Immature natural killer cell (primary cell): ENCODE results near the gene NPTN. TPM values are rescaled to one million over a fixed set of nuclear protein-coding genes. Genes with fewer than 3 reads are reported as not detected.
A peak's percentile ranks its signal among the peaks of the same experiment; 100 is the strongest.
"Not testable (repeated sequence)": the region's sequence is repeated elsewhere in the genome, so short reads cannot be mapped to it uniquely, and the experiment has no call there.

Experiments
- DNase-seq, 3 donors: peaks; one replicate each; pipeline ENCODE4 v3.0.0; 2022; ENCODE audit warnings: mixed read lengths in 1 of 3
- H3K27ac Mint-ChIP-seq, 6 donors: one replicate each; pipeline ENCODE4 v1.8.0; 2020; ENCODE audit warnings: mixed read lengths in 6 of 6, mild to moderate bottlenecking in 5 of 6, inconsistent platforms in 4 of 6, moderate library complexity in 3 of 6
- H3K27me3 Mint-ChIP-seq, 3 donors: one replicate each; pipeline ENCODE4 v1.8.0; 2020 to 2021; ENCODE audit warnings: low read depth in 3 of 3, mild to moderate bottlenecking in 3 of 3, mixed read lengths in 3 of 3, moderate library complexity in 3 of 3, inconsistent platforms in 1 of 3
- H3K36me3 Mint-ChIP-seq, 3 donors: one replicate each; pipeline ENCODE4 v1.8.0; 2020; ENCODE audit warnings: mixed read lengths in 3 of 3, inconsistent platforms in 2 of 3, mild to moderate bottlenecking in 2 of 3
- H3K4me1 Mint-ChIP-seq, 2 donors: one replicate each; pipeline ENCODE4 v1.8.0; 2020; ENCODE audit warnings: inconsistent platforms in 2 of 2, mild to moderate bottlenecking in 2 of 2, mixed read lengths in 2 of 2, moderate library complexity in 1 of 2
- H3K4me3 Mint-ChIP-seq, 5 donors: one replicate each; pipeline ENCODE4 v1.8.0; 2020; ENCODE audit warnings: mild to moderate bottlenecking in 5 of 5, mixed read lengths in 5 of 5, inconsistent platforms in 3 of 5, moderate library complexity in 3 of 5
- H3K9me3 Mint-ChIP-seq, 6 donors: one replicate each; pipeline ENCODE4 v1.8.0; 2020; ENCODE audit warnings: mild to moderate bottlenecking in 6 of 6, mixed read lengths in 6 of 6, inconsistent platforms in 4 of 6, moderate library complexity in 3 of 6
- polyA plus RNA-seq, 3 donors: library from polyadenylated mRNA; unstranded; fragments of 300-500 nt; fragmentation: Illumina TruSeq; gene quantifications; one replicate each; pipeline ENCODE4 v1.2.3, GENCODE V29; 2021

NPTN gene
- polyA plus RNA-seq, 3 donors from 2014 or later = 30.3 to 58.7 (median 41.6) TPM

- H3K27me3 Mint-ChIP-seq = peaks cover 0 to 4% (median 2%) of the 10 kb centered on the region in 3 donors
- H3K27ac Mint-ChIP-seq = no peak overlapping the region
- H3K4me3 Mint-ChIP-seq = no peak overlapping the region
- H3K36me3 Mint-ChIP-seq = no peaks in the 10 kb centered on the region
- H3K9me3 Mint-ChIP-seq = no peaks in the 10 kb centered on the region
- H3K4me1 Mint-ChIP-seq = no peaks in the 10 kb centered on the region
- DNase-seq = no peak
These were observed 22.5 kb upstream of the NPTN start for GRCh38 chr15:73655724-73656123.

- H3K36me3 Mint-ChIP-seq = no peaks in the 10 kb centered on the region
- H3K9me3 Mint-ChIP-seq = no peaks in the 10 kb centered on the region
- no peaks in the 10 kb centered on the region for H3K4me1 Mint-ChIP-seq
- no peak for DNase-seq
- H3K4me3 Mint-ChIP-seq = no peak overlapping the region
- H3K27ac Mint-ChIP-seq = no peak overlapping the region
- peaks cover 0 to 7% (median 6%) of the 10 kb centered on the region in 3 donors for H3K27me3 Mint-ChIP-seq
These were observed 21.5 kb upstream of the NPTN start for GRCh38 chr15:73654659-73655058.

GRCh38 chr15:73650416-73651126 is 17.4 kb upstream of the NPTN start:
- no peak for DNase-seq
- H3K9me3 Mint-ChIP-seq = no peaks in the 10 kb centered on the region
- H3K27me3 Mint-ChIP-seq = peaks cover 0 to 8% (median 5%) of the 10 kb centered on the region in 3 donors
- H3K4me1 Mint-ChIP-seq = no peaks in the 10 kb centered on the region
- no peak overlapping the region for H3K4me3 Mint-ChIP-seq
- no peaks in the 10 kb centered on the region for H3K36me3 Mint-ChIP-seq
- H3K27ac Mint-ChIP-seq = no peak overlapping the region

- H3K4me3 Mint-ChIP-seq = no peak overlapping the region
- H3K4me1 Mint-ChIP-seq = no peaks in the 10 kb centered on the region
- H3K27me3 Mint-ChIP-seq = peaks cover 0 to 6% (median 5%) of the 10 kb centered on the region in 3 donors
- H3K36me3 Mint-ChIP-seq = no peaks in the 10 kb centered on the region
- no peak for DNase-seq
- no peaks in the 10 kb centered on the region for H3K9me3 Mint-ChIP-seq
- H3K27ac Mint-ChIP-seq = no peak overlapping the region
These were observed 14.8 kb upstream of the NPTN start for GRCh38 chr15:73648014-73648295.

- peaks cover 0 to 6% (median 5%) of the 10 kb centered on the region in 3 donors for H3K27me3 Mint-ChIP-seq
These were observed 14.2 kb upstream of the NPTN start for GRCh38 chr15:73647259-73648013.

GRCh38 chr15:73639464-73639863 is 6.3 kb upstream of the NPTN start:
- not testable (repeated sequence) for H3K4me1 Mint-ChIP-seq, H3K27ac Mint-ChIP-seq, H3K4me3 Mint-ChIP-seq, H3K36me3 Mint-ChIP-seq, DNase-seq, H3K9me3 Mint-ChIP-seq
- peaks cover 1 to 21% (median 10%) of the 10 kb centered on the region in 3 donors for H3K27me3 Mint-ChIP-seq

More at GRCh38 chr15:73647259-73648013, 14.2 kb upstream of the NPTN start:
- Mint-ChIP-seq H3K4me3 (no peak overlapping the region), H3K27ac (no peak overlapping the region), H3K4me1 (no peaks in the 10 kb centered on the region), H3K36me3 (no peaks in the 10 kb centered on the region), H3K9me3 (no peaks in the 10 kb centered on the region)
- no peak for DNase-seq

GRCh38 chr15:73637527-73637926 is 4.3 kb upstream of the NPTN start:
- Mint-ChIP-seq H3K27me3 (peaks cover 1 to 21% (median 10%) of the 10 kb centered on the region in 3 donors), H3K36me3 (peaks cover 0 to 4% (median 0%) of the 10 kb centered on the region in 3 donors), H3K27ac (no peak overlapping the region), H3K9me3 (peaks cover 0 to 5% (median 1%) of the 10 kb centered on the region in 6 donors), H3K4me1 (peaks cover 11 to 14% of the 10 kb centered on the region in 2 donors), H3K4me3 (no peak overlapping the region)
- DNase-seq = no peak

- H3K4me1 Mint-ChIP-seq = peaks cover 39 to 49% of the 10 kb centered on the region in 2 donors
- no peaks in the 10 kb centered on the region for H3K36me3 Mint-ChIP-seq
- H3K27me3 Mint-ChIP-seq = peaks cover 0 to 11% (median 7%) of the 10 kb centered on the region in 3 donors
- H3K9me3 Mint-ChIP-seq = no peaks in the 10 kb centered on the region
- H3K4me3 Mint-ChIP-seq = peak overlapping the region; percentile 83 to 91 (median 88)
- peak overlapping the region; percentile 73 to 88 (median 82) for H3K27ac Mint-ChIP-seq
- DNase-seq = no peak
These were observed 854 bp upstream of the NPTN start for GRCh38 chr15:73633991-73634495.

GRCh38 chr15:73632670-73633058 is 525 bp downstream of the NPTN start:
- DNase-seq = peak in 1 of 3 donors; percentile 2
- Mint-ChIP-seq H3K9me3 (no peaks in the 10 kb centered on the region), H3K4me1 (peaks cover 45 to 61% of the 10 kb centered on the region in 2 donors), H3K27ac (peak overlapping the region in 4 of 6 donors; percentile 46 to 85 (median 68)), H3K36me3 (no peaks in the 10 kb centered on the region), H3K4me3 (peak overlapping the region; percentile 83 to 89 (median 86)), H3K27me3 (peaks cover 0 to 6% (median 5%) of the 10 kb centered on the region in 3 donors)

- peaks cover 45 to 61% of the 10 kb centered on the region in 2 donors for H3K4me1 Mint-ChIP-seq
- H3K9me3 Mint-ChIP-seq = no peaks in the 10 kb centered on the region
- H3K4me3 Mint-ChIP-seq = peak overlapping the region; percentile 83 to 89 (median 86)
- peaks cover 0 to 6% (median 5%) of the 10 kb centered on the region in 3 donors for H3K27me3 Mint-ChIP-seq
- no peaks in the 10 kb centered on the region for H3K36me3 Mint-ChIP-seq
- DNase-seq = peak in 1 of 3 donors; percentile 4
- H3K27ac Mint-ChIP-seq = peak overlapping the region; percentile 46 to 85 (median 68)
These were observed 1.1 kb downstream of the NPTN start for GRCh38 chr15:73631915-73632669.

- Mint-ChIP-seq H3K9me3 (no peaks in the 10 kb centered on the region), H3K27ac (peak overlapping the region in 4 of 6 donors; percentile 27 to 54 (median 46)), H3K27me3 (peaks cover 0 to 3% (median 0%) of the 10 kb centered on the region in 3 donors), H3K4me1 (peaks cover 43 to 61% of the 10 kb centered on the region in 2 donors), H3K4me3 (peak overlapping the region; percentile 8 to 89 (median 83)), H3K36me3 (no peaks in the 10 kb centered on the region)
- no peak for DNase-seq
These were observed 2.2 kb downstream of the NPTN start for GRCh38 chr15:73630921-73631362.

GRCh38 chr15:73629798-73630429 is 3.3 kb downstream of the NPTN start:
- no peaks in the 10 kb centered on the region for H3K36me3 Mint-ChIP-seq
- peak overlapping the region in 1 of 6 donors; percentile 9 for H3K27ac Mint-ChIP-seq
- no peak overlapping the region for H3K4me3 Mint-ChIP-seq
- DNase-seq = no peak
- H3K9me3 Mint-ChIP-seq = no peaks in the 10 kb centered on the region
- peaks cover 41 to 56% of the 10 kb centered on the region in 2 donors for H3K4me1 Mint-ChIP-seq
- H3K27me3 Mint-ChIP-seq = no peaks in the 10 kb centered on the region
